Measurements from ENCODE around the gene PTPRJ. TPM values are rescaled to one million over a fixed set of nuclear protein-coding genes. Genes with fewer than 3 reads are reported as not detected.

Gene PTPRJ
- total RNA-seq, 1 donor from 2014 or later = 22.9 TPM

DNA sequence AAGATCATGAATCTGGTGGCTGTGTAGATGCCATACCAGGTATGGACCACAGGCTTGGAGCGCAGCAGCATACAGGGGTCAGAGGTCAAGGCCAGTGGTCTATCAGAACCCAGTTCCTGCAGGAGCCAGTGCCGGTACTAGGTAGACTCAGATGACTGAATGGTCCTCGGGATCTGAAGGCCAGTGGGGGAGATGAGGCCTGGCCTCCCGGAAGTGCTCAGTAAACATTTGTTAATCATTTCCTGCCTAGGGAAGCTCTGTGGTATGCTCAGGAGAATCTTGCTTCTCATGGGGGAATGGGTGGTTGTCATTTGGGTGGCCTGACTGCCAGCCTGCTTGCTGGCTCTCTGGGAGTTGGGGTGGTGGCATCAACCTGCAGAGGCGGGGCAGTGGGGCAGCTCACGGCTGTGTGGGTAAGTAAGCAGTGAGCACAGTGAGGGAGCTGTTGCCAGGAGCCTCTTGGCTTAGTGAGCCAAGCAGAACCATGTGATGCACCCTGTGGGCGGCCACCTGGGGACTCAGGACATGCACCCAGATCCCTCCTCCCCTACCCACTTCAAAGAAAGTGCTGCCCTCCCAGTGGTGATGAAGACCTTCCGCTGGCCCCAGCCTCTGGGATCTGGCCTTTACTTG is 33.0 kb downstream of the PTPRJ start:
- Histone ChIP-seq H3K27ac (ENCODE audit: low read depth, low read length) (no peak overlapping the region), H3K4me1 (ENCODE audit: insufficient read depth, low read length) (peaks cover 16% of the 10 kb centered on the region), H3K4me2 (ENCODE audit: low read length) (peak overlapping the region; percentile 37), H3K27me3 (ENCODE audit: insufficient read depth, low read length) (no peaks in the 10 kb centered on the region), H3K36me3 (ENCODE audit: insufficient read depth, low read length) (no peaks in the 10 kb centered on the region), H3K4me3 (ENCODE audit: insufficient read depth, low read depth, low read length) (no peak overlapping the region), H4K20me1 (ENCODE audit: insufficient read depth, low read length) (peaks cover 75% of the 10 kb centered on the region), H3K9ac (ENCODE audit: low read length) (no peak overlapping the region), H2AFZ (ENCODE audit: low read depth, low read length) (no peak overlapping the region), H3K79me2 (ENCODE audit: insufficient read depth, low read length) (peaks cover 96% of the 10 kb centered on the region), H3K9me3 (ENCODE audit: insufficient read depth, low read depth, low read length) (no peaks in the 10 kb centered on the region)
- Mint-ChIP-seq H3K4me3 (ENCODE audit: unreplicated experiment) (no peak overlapping the region), H3K36me3 (ENCODE audit: low read depth, unreplicated experiment) (no peaks in the 10 kb centered on the region), H3K4me1 (ENCODE audit: low read depth, unreplicated experiment) (peaks cover 30% of the 10 kb centered on the region), H3K27me3 (ENCODE audit: low read depth, unreplicated experiment) (no peaks in the 10 kb centered on the region), H3K27ac (ENCODE audit: unreplicated experiment) (no peak overlapping the region), H3K9me3 (ENCODE audit: unreplicated experiment) (no peaks in the 10 kb centered on the region)
- DNase-seq (ENCODE audit: low read depth) (no peak), FAIRE-seq (no peak)
- no peak for TF ChIP-seq EZH2 (IDR thresholded peaks at IDR 0.05; ENCODE audit: insufficient read depth, low read length)
- TF ChIP-seq, protein P1, sequence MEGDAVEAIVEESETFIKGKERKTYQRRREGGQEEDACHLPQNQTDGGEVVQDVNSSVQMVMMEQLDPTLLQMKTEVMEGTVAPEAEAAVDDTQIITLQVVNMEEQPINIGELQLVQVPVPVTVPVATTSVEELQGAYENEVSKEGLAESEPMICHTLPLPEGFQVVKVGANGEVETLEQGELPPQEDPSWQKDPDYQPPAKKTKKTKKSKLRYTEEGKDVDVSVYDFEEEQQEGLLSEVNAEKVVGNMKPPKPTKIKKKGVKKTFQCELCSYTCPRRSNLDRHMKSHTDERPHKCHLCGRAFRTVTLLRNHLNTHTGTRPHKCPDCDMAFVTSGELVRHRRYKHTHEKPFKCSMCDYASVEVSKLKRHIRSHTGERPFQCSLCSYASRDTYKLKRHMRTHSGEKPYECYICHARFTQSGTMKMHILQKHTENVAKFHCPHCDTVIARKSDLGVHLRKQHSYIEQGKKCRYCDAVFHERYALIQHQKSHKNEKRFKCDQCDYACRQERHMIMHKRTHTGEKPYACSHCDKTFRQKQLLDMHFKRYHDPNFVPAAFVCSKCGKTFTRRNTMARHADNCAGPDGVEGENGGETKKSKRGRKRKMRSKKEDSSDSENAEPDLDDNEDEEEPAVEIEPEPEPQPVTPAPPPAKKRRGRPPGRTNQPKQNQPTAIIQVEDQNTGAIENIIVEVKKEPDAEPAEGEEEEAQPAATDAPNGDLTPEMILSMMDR (IDR thresholded peaks at IDR 0.05; ENCODE audit: insufficient read depth, low read depth, low read length) = no peak

DNA sequence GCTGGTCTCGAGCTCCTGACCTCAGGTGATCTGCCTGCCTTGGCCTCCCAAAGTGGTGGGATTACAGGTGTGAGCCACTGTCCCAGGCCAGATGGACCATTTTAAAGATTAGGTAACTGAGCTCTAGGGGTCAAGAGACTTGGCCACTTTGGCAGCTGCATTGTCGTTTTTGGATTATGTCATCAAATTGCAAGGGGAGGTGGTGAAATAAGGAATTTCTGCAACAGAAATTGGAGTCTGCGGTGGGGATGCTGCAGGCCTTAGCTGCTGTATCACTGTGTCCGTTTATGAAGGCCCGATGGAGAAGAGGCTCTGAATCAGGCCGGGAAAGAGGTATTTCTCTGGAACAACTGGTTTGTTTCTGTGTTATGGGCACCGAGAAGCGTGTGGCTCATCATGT is 34.6 kb downstream of the PTPRJ start:
- DNase-seq (ENCODE audit: low read depth) (no peak), FAIRE-seq (no peak)
- H4K20me1 ChIP-seq (ENCODE audit: insufficient read depth, low read length) = peaks cover 69% of the 10 kb centered on the region
- H3K36me3 ChIP-seq (ENCODE audit: insufficient read depth, low read length) = no peaks in the 10 kb centered on the region
- no peak overlapping the region for H3K27ac ChIP-seq (ENCODE audit: low read depth, low read length)
- no peaks in the 10 kb centered on the region for H3K36me3 Mint-ChIP-seq (ENCODE audit: low read depth, unreplicated experiment)
- no peak overlapping the region for H3K4me2 ChIP-seq (ENCODE audit: low read length)
- no peaks in the 10 kb centered on the region for H3K9me3 ChIP-seq (ENCODE audit: insufficient read depth, low read depth, low read length)
- peaks cover 23% of the 10 kb centered on the region for H3K4me1 ChIP-seq (ENCODE audit: insufficient read depth, low read length)
- H3K4me3 ChIP-seq (ENCODE audit: insufficient read depth, low read depth, low read length) = no peak overlapping the region
- H3K27me3 ChIP-seq (ENCODE audit: insufficient read depth, low read length) = no peaks in the 10 kb centered on the region
- H3K9me3 Mint-ChIP-seq (ENCODE audit: unreplicated experiment) = no peaks in the 10 kb centered on the region
- H3K9ac ChIP-seq (ENCODE audit: low read length) = no peak overlapping the region
- H3K79me2 ChIP-seq (ENCODE audit: insufficient read depth, low read length) = peaks cover 97% of the 10 kb centered on the region
- H3K4me1 Mint-ChIP-seq (ENCODE audit: low read depth, unreplicated experiment) = peaks cover 39% of the 10 kb centered on the region
- H2AFZ ChIP-seq (ENCODE audit: low read depth, low read length) = no peak overlapping the region
- no peak overlapping the region for H3K27ac Mint-ChIP-seq (ENCODE audit: unreplicated experiment)
- H3K4me3 Mint-ChIP-seq (ENCODE audit: unreplicated experiment) = no peak overlapping the region
- H3K27me3 Mint-ChIP-seq (ENCODE audit: low read depth, unreplicated experiment) = no peaks in the 10 kb centered on the region
- no peak for TF ChIP-seq EZH2 (IDR thresholded peaks at IDR 0.05; ENCODE audit: insufficient read depth, low read length)
- TF ChIP-seq, protein P1 (IDR thresholded peaks at IDR 0.05; ENCODE audit: insufficient read depth, low read depth, low read length) = no peak

DNA sequence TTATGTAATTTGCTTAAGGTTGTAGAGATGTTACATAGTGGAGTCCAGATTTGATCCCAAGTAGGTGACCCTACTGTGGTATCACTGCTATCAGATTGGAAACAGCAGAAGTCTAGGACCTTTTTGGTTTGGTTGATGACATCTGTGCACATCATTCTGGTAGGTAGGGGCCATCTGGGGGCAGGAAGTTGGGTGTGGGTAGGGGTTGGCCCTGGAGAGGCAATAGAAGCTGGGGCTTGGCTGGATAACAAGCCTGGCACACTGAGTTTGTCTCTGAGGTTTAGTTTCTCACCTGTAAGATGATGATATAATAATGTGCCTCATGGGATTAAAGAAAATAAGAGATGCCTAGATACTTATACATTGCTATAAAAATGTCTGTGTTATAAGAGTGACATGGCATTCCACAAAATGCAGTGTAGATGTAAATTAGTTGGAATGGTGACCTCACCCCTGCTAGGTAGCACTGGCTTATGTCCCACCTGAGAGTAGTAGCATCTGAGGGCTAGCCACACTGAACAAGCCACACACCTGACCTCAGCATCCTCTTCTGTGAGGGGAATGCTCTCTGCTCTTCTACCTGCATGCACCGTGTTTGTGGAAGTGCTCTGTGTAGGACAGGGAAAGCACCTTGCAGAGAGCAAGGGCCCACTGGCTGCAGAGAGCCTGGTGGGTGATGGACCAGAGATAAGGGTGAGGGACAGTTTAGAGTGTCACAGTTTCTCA is 36.9 kb downstream of the PTPRJ start:
- FAIRE-seq (no peak), DNase-seq (ENCODE audit: low read depth) (no peak)
- Histone ChIP-seq H3K4me3 (ENCODE audit: insufficient read depth, low read depth, low read length) (no peak overlapping the region), H3K79me2 (ENCODE audit: insufficient read depth, low read length) (peaks cover 92% of the 10 kb centered on the region), H3K9ac (ENCODE audit: low read length) (no peak overlapping the region), H3K9me3 (ENCODE audit: insufficient read depth, low read depth, low read length) (no peaks in the 10 kb centered on the region), H3K4me1 (ENCODE audit: insufficient read depth, low read length) (peaks cover 23% of the 10 kb centered on the region), H3K27ac (ENCODE audit: low read depth, low read length) (no peak overlapping the region), H3K27me3 (ENCODE audit: insufficient read depth, low read length) (no peaks in the 10 kb centered on the region), H3K36me3 (ENCODE audit: insufficient read depth, low read length) (no peaks in the 10 kb centered on the region), H2AFZ (ENCODE audit: low read depth, low read length) (no peak overlapping the region), H3K4me2 (ENCODE audit: low read length) (no peak overlapping the region), H4K20me1 (ENCODE audit: insufficient read depth, low read length) (peaks cover 70% of the 10 kb centered on the region)
- TF ChIP-seq EZH2 (IDR thresholded peaks at IDR 0.05; ENCODE audit: insufficient read depth, low read length) = no peak
- TF ChIP-seq, protein P1 (IDR thresholded peaks at IDR 0.05; ENCODE audit: insufficient read depth, low read depth, low read length) = no peak
- Mint-ChIP-seq H3K4me3 (ENCODE audit: unreplicated experiment) (no peak overlapping the region), H3K4me1 (ENCODE audit: low read depth, unreplicated experiment) (peaks cover 39% of the 10 kb centered on the region), H3K36me3 (ENCODE audit: low read depth, unreplicated experiment) (no peaks in the 10 kb centered on the region), H3K27me3 (ENCODE audit: low read depth, unreplicated experiment) (no peaks in the 10 kb centered on the region), H3K27ac (ENCODE audit: unreplicated experiment) (no peak overlapping the region), H3K9me3 (ENCODE audit: unreplicated experiment) (no peaks in the 10 kb centered on the region)

All from astrocyte (in vitro differentiated cells and primary cell).